K562 (cell line): ENCODE data around the gene LRMDA. TPM values are rescaled to one million over a fixed set of nuclear protein-coding genes. Genes with fewer than 3 reads are reported as not detected.

Experiments used
- ATAC-seq: fragments of 200-7000 bp; cut with Tn5 transposase; 3 replicates; pipeline ENCODE4 v1.9.1; 2020; ENCODE audit warnings: moderate library complexity
- BruUV-seq: library from RNA; stranded (reverse); fragments of 400-500 nt; replicated peaks from 2 replicates; lab custom pipeline; 2021; lab: Mats Ljungman, UMichigan
- CTCF ChIA-PET: fragments of 300-600 bp; formaldehyde crosslinking; extraction: SDS; loops from one replicate; lab custom pipeline; 2021; ENCODE audit warnings: low intra/inter-chr PET ratio; lab: Yijun Ruan, JAX
- POLR2A ChIA-PET: fragments of 300-600, 350-650 bp; sonication (Branson Sonifier 250); formaldehyde crosslinking; extraction: SDS; loops from one replicate; lab custom pipeline; 2021; ENCODE audit warnings: antibody characterized with exemption, inconsistent platforms; lab: Yijun Ruan, JAX
- DNase-seq, 4 experiments: peaks; one replicate each; pipeline versions ENCODE4 v3.0.0 to v3.0.0-alpha.2; 2011 to 2018; ENCODE audit warnings: low spot score in 3 of 4, mixed read lengths in 3 of 4; ENCODE audit errors: extremely low read depth in 1 of 4
- FAIRE-seq: peaks from 2 replicates; lab custom pipeline; 2011; peaks lifted over from hg19 to GRCh38; lab: Jason Lieb, UNC
- H2AFZ ChIP-seq: 2 replicates; pipeline ENCODE4 v1.6.0; 2011; ENCODE audit warnings: low read depth, low read length, control low read depth, inconsistent platforms
- H3K27ac ChIP-seq: fragments of 200-600 bp; 3 replicates; pipeline ENCODE4 v1.8.0; 2011; ENCODE audit warnings: low read depth, mild to moderate bottlenecking, control low read depth, inconsistent platforms, low read length, moderate library complexity, mixed read lengths; ENCODE audit errors: extremely low read depth
- H3K27me3 ChIP-seq, 2 experiments: fragments of 300-600 bp in 1 of 2; 2 replicates in 1 of 2; 3 replicates in 1 of 2; pipeline versions ENCODE4 v1.6.0 to v1.8.0; 2011; ENCODE audit warnings: inconsistent platforms in 2 of 2, low read length in 2 of 2, mild to moderate bottlenecking in 1 of 2, mixed read lengths in 1 of 2, moderate library complexity in 1 of 2; ENCODE audit not compliant: control insufficient read depth in 2 of 2, insufficient read depth in 2 of 2
- H3K36me3 ChIP-seq: fragments of 300-600 bp; 3 replicates; pipeline ENCODE4 v1.8.0; 2011; ENCODE audit warnings: mild to moderate bottlenecking, low read length, inconsistent platforms; ENCODE audit not compliant: control insufficient read depth, insufficient read depth
- H3K4me1 ChIP-seq, 2 experiments: fragments of 200-600 bp in 1 of 2; replicated peaks in 1 of 2; 2 replicates in 1 of 2; 3 replicates in 1 of 2; pipeline versions ENCODE4 v1.5.1 to v1.8.0; 2011; ENCODE audit warnings: inconsistent platforms in 2 of 2, low read length in 2 of 2, mild to moderate bottlenecking in 1 of 2, mixed read lengths in 1 of 2, moderate library complexity in 1 of 2; ENCODE audit not compliant: control insufficient read depth in 2 of 2, insufficient read depth in 2 of 2
- H3K4me2 ChIP-seq: 2 replicates; pipeline ENCODE4 v1.6.1; 2011; ENCODE audit warnings: low read length, control low read depth, inconsistent platforms, mixed read lengths; ENCODE audit not compliant: insufficient read depth
- H3K4me3 ChIP-seq: fragments of 200-600 bp; sonication (generic), shearing (Covaris generic); 2 replicates; pipeline ENCODE4 v1.5.1; 2016; ENCODE audit warnings: control low read depth, inconsistent platforms
- H3K79me2 ChIP-seq: fragments of 200-600 bp; 3 replicates; pipeline ENCODE4 v1.8.0; 2011; ENCODE audit warnings: low read length, inconsistent platforms; ENCODE audit not compliant: control insufficient read depth, insufficient read depth
- H3K9ac ChIP-seq, 2 experiments: 2 replicates each; pipeline versions ENCODE4 v1.6.0 to v1.6.1; 2011; ENCODE audit warnings: low read depth in 2 of 2, low read length in 2 of 2, control low read depth in 1 of 2, inconsistent platforms in 1 of 2, mild to moderate bottlenecking in 1 of 2, mixed read lengths in 1 of 2; ENCODE audit not compliant: insufficient read depth in 1 of 2
- H3K9me1 ChIP-seq: one replicate; pipeline ENCODE4 v1.6.0; 2011; ENCODE audit warnings: inconsistent platforms, mild to moderate bottlenecking, low read length, moderate library complexity; ENCODE audit not compliant: control insufficient read depth, insufficient read depth
- H3K9me3 ChIP-seq: replicated peaks from 2 replicates; pipeline ENCODE4 v1.5.1; 2011; ENCODE audit warnings: low read depth, low read length, inconsistent platforms; ENCODE audit not compliant: control insufficient read depth, insufficient read depth
- H4K20me1 ChIP-seq: replicated peaks from 2 replicates; pipeline ENCODE4 v1.6.1; 2011; ENCODE audit warnings: low read length, inconsistent platforms, mixed read lengths; ENCODE audit not compliant: control insufficient read depth, insufficient read depth
- HDAC3 ChIP-seq: fragments of 450-650 bp; IDR thresholded peaks from 2 replicates; pipeline ENCODE4 v1.6.1; 2018; ENCODE audit warnings: borderline replicate concordance, mild to moderate bottlenecking, moderate library complexity; ENCODE audit not compliant: partially characterized antibody
- MAFG ChIP-seq: fragments of 450-650 bp; conservative IDR thresholded peaks from 2 replicates; pipeline ENCODE4 v1.6.1; 2016; ENCODE audit warnings: missing genetic modification characterization, missing compliant biosample characterization
- PHF8 ChIP-seq: fragments of 200-600 bp; sonication (generic); IDR thresholded peaks from 2 replicates; pipeline ENCODE4 v1.6.1; 2012; ENCODE audit warnings: mixed run types, mild to moderate bottlenecking, inconsistent platforms, low read length, moderate library complexity, borderline replicate concordance
- RBM39 ChIP-seq: fragments of 200-400 bp; formaldehyde crosslinking; optimal IDR thresholded peaks from 2 replicates; pipeline ENCODE3; 2018; ENCODE audit warnings: low read depth, low read length
- SMARCA5 ChIP-seq: fragments of 450-650 bp; IDR thresholded peaks from 2 replicates; pipeline ENCODE4 v1.6.1; 2016
- TCF7L2 ChIP-seq: fragments of 150-350 bp; IDR thresholded peaks from 2 replicates; pipeline ENCODE4 v1.6.1; 2016; ENCODE audit warnings: low read depth, mild to moderate bottlenecking, low read length, moderate library complexity
- WGBS: fragments of 100-300 bp; shearing (Covaris generic); methylation state at CpG from one replicate; pipeline ENCODE4 v1.1.6; 2016; ENCODE audit warnings: low coverage, mixed read lengths; ENCODE audit not compliant: insufficient coverage; ENCODE audit errors: missing lambda C conversion rate; 5-methylcytosine and 5-hydroxymethylcytosine counted together
- in situ Hi-C: fragments of 300-500 bp; cut with MboI; formaldehyde crosslinking; loops from 4 replicates; pipeline ENCODE4 v1.15.0; 2018; ENCODE audit warnings: inconsistent platforms, mixed read lengths
- intact Hi-C: fragments of 100-400 bp; cut with micrococcal nuclease; formaldehyde crosslinking; loops from 2 replicates; pipeline ENCODE4 v1.14.2; 2022
- polyA plus RNA-seq, 8 experiments: library from polyadenylated mRNA; depleted of rRNA in 4 of 8; stranded (reverse) in 5 of 8; unstranded in 3 of 8; fragments of >200 nt; fragmentation: Nextera tagmentation in 2 of 8; fragmentation: Illumina TruSeq in 1 of 8; extraction: Ambion mirVana in 2 of 8; extraction: Trizol in 1 of 8; gene quantifications; 2 replicates each; pipeline versions ENCODE4 v1.2.1 to v1.2.3, GENCODE V29; 2011 to 2014; ENCODE audit warnings: inconsistent platforms in 1 of 8, missing spikeins in 1 of 8
- total RNA-seq, 7 experiments: library from RNA; depleted of rRNA in 6 of 7; stranded (reverse); fragments of >200 nt in 6 of 7; fragmentation: Illumina TruSeq in 2 of 7; extraction: Trizol in 2 of 7; gene quantifications; 2 replicates each; pipeline versions ENCODE4 v1.2.1 to v1.2.3, GENCODE V29; 2011 to 2021; ENCODE audit warnings: low replicate concordance in 1 of 7
- TF ChIP-seq, protein P1 (sequence below): sonication (generic); formaldehyde crosslinking; IDR thresholded peaks from 2 replicates; pipeline ENCODE4 v1.8.0; 2022; ENCODE audit warnings: missing genetic modification reagents, mild to moderate bottlenecking, borderline replicate concordance

LRMDA gene
- total and polyA plus RNA-seq, 9 of the 15 experiments (the other 6 are each of a cell fraction or from before 2014, with no cell fraction given): 0.25 TPM; not detected in 8

DNA sequence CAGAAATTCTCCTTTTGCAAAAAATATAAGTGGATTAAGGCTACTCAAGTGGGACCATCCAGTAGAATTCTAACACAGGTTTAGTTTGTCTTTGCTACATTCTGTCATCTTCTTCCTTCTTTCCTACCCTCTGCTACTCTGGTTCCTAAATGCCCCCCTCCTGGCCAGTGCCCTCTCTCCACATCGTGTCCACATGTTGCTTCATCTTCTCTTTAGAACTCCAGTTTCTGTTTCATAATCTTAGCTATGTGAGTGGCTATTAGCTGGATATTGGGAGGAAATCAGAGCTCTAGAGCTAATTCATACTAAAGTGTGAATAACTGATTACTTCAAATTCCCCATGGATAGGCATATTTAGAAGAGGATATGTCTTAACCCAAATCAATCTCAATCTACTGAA, 528.5 kb downstream of the LRMDA start:
- no peaks in the 10 kb centered on the region for H3K27me3 ChIP-seq
- TF ChIP-seq PHF8 (no peak), TCF7L2 (no peak), SMARCA5 (no peak), MAFG (tag) (no peak)
- no TSS peak for BruUV-seq
- no peaks in the 10 kb centered on the region for H3K79me2 ChIP-seq
- DNase-seq (no peak), ATAC-seq (no peak), FAIRE-seq (no peak)
- no peaks in the 10 kb centered on the region for H3K9me3 ChIP-seq
- no peaks in the 10 kb centered on the region for H3K9me1 ChIP-seq
- no peaks in the 10 kb centered on the region for H3K36me3 ChIP-seq
- H3K9ac ChIP-seq: no peak overlapping the region
- 0% methylated on average over 1 of the region's 1 CpG for WGBS
- ChIA-PET CTCF (no interaction called here), POLR2A (interaction anchor here (0.6 to 0.7 kb wide), 2 partner anchors 495 to 543 kb away, joined by 3 read pairs; no protein-coding TSS in a partner anchor)
- H3K4me1 ChIP-seq: no peaks in the 10 kb centered on the region; a peak in 1 of 5 replicates
- H3K27ac ChIP-seq: no peak overlapping the region
- no peak overlapping the region for H2AFZ ChIP-seq
- H3K4me2 ChIP-seq: no peak overlapping the region
- no peak overlapping the region for H3K4me3 ChIP-seq
- intact Hi-C loops: no loop called here
- in situ Hi-C loops: no loop called here
- no peaks in the 10 kb centered on the region for H4K20me1 ChIP-seq

DNA sequence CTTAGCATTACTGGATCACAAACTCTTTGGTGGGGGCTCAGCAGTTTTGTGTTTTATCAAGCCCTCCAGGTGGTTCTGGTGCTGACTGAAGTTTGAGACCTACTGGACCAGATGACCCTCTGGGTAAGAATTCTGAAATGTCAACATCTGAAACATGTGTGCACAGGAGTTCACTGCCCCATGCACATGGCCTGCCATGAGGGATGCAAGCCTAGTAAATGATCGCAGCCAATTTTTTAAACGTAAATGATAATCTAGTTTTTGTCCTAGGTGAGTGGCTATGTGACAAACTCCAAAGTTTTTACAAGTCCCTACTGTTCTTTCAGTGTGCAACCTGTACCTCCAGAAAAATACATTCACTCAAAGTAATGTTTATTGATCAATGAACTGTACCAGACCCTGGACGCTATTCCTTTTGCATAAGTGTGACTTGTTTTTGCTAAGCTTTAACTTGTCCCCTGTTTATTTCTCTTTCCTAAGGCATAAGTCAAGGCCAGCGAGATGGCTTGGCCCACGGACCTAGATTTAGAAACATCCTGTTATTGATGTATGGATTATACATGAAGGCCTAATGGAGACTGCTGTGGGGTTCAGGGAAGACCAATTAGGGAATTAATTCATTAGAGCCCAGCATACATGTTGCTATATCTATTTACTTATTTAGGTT, 531.1 kb downstream of the LRMDA start:
- intact Hi-C loops: no loop called here
- H2AFZ ChIP-seq: no peak overlapping the region
- FAIRE-seq: no peak
- no peak overlapping the region for H3K27ac ChIP-seq
- no peaks in the 10 kb centered on the region for H4K20me1 ChIP-seq
- 0% methylated on average over 5 of the region's 5 CpGs for WGBS
- H3K36me3 ChIP-seq: no peaks in the 10 kb centered on the region
- ChIA-PET CTCF (no interaction called here), POLR2A (no interaction called here)
- in situ Hi-C loops: no loop called here
- BruUV-seq: no TSS peak
- no peaks in the 10 kb centered on the region for H3K79me2 ChIP-seq
- H3K9me1 ChIP-seq: no peaks in the 10 kb centered on the region
- TF ChIP-seq HDAC3: no peak
- TF ChIP-seq, protein P1, sequence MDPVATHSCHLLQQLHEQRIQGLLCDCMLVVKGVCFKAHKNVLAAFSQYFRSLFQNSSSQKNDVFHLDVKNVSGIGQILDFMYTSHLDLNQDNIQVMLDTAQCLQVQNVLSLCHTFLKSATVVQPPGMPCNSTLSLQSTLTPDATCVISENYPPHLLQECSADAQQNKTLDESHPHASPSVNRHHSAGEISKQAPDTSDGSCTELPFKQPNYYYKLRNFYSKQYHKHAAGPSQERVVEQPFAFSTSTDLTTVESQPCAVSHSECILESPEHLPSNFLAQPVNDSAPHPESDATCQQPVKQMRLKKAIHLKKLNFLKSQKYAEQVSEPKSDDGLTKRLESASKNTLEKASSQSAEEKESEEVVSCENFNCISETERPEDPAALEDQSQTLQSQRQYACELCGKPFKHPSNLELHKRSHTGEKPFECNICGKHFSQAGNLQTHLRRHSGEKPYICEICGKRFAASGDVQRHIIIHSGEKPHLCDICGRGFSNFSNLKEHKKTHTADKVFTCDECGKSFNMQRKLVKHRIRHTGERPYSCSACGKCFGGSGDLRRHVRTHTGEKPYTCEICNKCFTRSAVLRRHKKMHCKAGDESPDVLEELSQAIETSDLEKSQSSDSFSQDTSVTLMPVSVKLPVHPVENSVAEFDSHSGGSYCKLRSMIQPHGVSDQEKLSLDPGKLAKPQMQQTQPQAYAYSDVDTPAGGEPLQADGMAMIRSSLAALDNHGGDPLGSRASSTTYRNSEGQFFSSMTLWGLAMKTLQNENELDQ (CRISPR knock-in tag): no peak
- TF ChIP-seq RBM39: no peak
- no peaks in the 10 kb centered on the region for H3K4me1 ChIP-seq
- no peak for DNase-seq
- no peak overlapping the region for H3K4me3 ChIP-seq
- H3K27me3 ChIP-seq: no peaks in the 10 kb centered on the region
- no peaks in the 10 kb centered on the region for H3K9me3 ChIP-seq
- H3K4me2 ChIP-seq: no peak overlapping the region
- no peak for ATAC-seq
- no peak overlapping the region for H3K9ac ChIP-seq
